Endothelial cell of umbilical vein (primary cell): ENCODE data around the gene GAK. TPM values are rescaled to one million over a fixed set of nuclear protein-coding genes. Genes with fewer than 3 reads are reported as not detected.

Experiments
- BruUV-seq: library from RNA; stranded (reverse); fragments of 400-500 nt; replicated peaks from 2 replicates; lab custom pipeline; 2021; lab: Mats Ljungman, UMichigan
- CTCF ChIA-PET: fragments of 300-600, 350-600 bp; sonication (Branson Sonifier 250); formaldehyde crosslinking; loops from one replicate; lab custom pipeline; 2021; ENCODE audit warnings: antibody characterized with exemption, inconsistent platforms; lab: Charles Lee
- POLR2A ChIA-PET: fragments of 300-600, 350-600 bp; sonication (Branson Sonifier 250); formaldehyde crosslinking; loops from one replicate; lab custom pipeline; 2021; ENCODE audit warnings: antibody characterized with exemption, inconsistent platforms; lab: Charles Lee
- DNase-seq: peaks from one replicate; pipeline ENCODE4 v3.0.0-alpha.2; 2011; ENCODE audit warnings: low read depth, low spot score
- FAIRE-seq: peaks from 2 replicates; lab custom pipeline; 2011; peaks lifted over from hg19 to GRCh38; lab: Jason Lieb, UNC
- H2AFZ ChIP-seq: 2 replicates; pipeline ENCODE4 v1.6.0; 2012; ENCODE audit warnings: low read depth, low read length, control low read depth, inconsistent platforms
- H3K27ac ChIP-seq: 2 replicates; pipeline ENCODE4 v1.5.1; 2011; ENCODE audit warnings: low read depth, mild to moderate bottlenecking, control low read depth, low read length, moderate library complexity; ENCODE audit not compliant: insufficient read depth
- H3K27me3 ChIP-seq, 2 experiments: 2 replicates each; pipeline versions ENCODE4 v1.6.0 to v1.6.1; 2011; ENCODE audit warnings: low read length in 2 of 2, mixed read lengths in 1 of 2; ENCODE audit not compliant: control insufficient read depth in 2 of 2, insufficient read depth in 2 of 2
- H3K36me3 ChIP-seq, 2 experiments: 2 replicates in 1 of 2; 3 replicates in 1 of 2; pipeline ENCODE4 v1.5.1; 2011; ENCODE audit warnings: low read length in 2 of 2, mild to moderate bottlenecking in 1 of 2, moderate library complexity in 1 of 2; ENCODE audit not compliant: control insufficient read depth in 2 of 2, insufficient read depth in 2 of 2; ENCODE audit errors: extremely low read depth in 1 of 2
- H3K4me1 ChIP-seq: 3 replicates; pipeline ENCODE4 v1.5.1; 2011; ENCODE audit warnings: mild to moderate bottlenecking, low read length; ENCODE audit not compliant: control insufficient read depth, insufficient read depth; ENCODE audit errors: extremely low read depth
- H3K4me2 ChIP-seq: 2 replicates; pipeline ENCODE4 v1.6.1; 2011; ENCODE audit warnings: low read length, control low read depth, mixed read lengths; ENCODE audit not compliant: insufficient read depth
- H3K4me3 ChIP-seq, 3 experiments: fragments of 200-600 bp in 1 of 3; sonication (generic), shearing (Covaris generic) in 1 of 3; replicated peaks in 1 of 3; 2 replicates each; pipeline ENCODE4 v1.5.1; 2011 to 2016; ENCODE audit warnings: control low read depth in 3 of 3, low read length in 3 of 3, mild to moderate bottlenecking in 2 of 3, inconsistent platforms in 1 of 3, low read depth in 1 of 3, moderate library complexity in 1 of 3; ENCODE audit not compliant: insufficient read depth in 1 of 3
- H3K79me2 ChIP-seq: 2 replicates; pipeline ENCODE4 v1.6.0; 2012; ENCODE audit warnings: low read length, inconsistent platforms; ENCODE audit not compliant: control insufficient read depth, insufficient read depth
- H3K9ac ChIP-seq: replicated peaks from 2 replicates; pipeline ENCODE3; 2011; ENCODE audit warnings: low read length, control low read depth; ENCODE audit not compliant: insufficient read depth; ENCODE audit errors: extremely low read depth
- H3K9me1 ChIP-seq: replicated peaks from 3 replicates; pipeline ENCODE4 v1.6.0; 2011; ENCODE audit warnings: mild to moderate bottlenecking, low read length; ENCODE audit not compliant: control insufficient read depth, insufficient read depth; ENCODE audit errors: extremely low read depth
- H3K9me3 ChIP-seq: replicated peaks from 2 replicates; pipeline ENCODE4 v1.5.1; 2012; ENCODE audit warnings: low read length, inconsistent platforms; ENCODE audit not compliant: control insufficient read depth, insufficient read depth
- H4K20me1 ChIP-seq: replicated peaks from 2 replicates; pipeline ENCODE3; 2011; ENCODE audit warnings: mild to moderate bottlenecking, low read length; ENCODE audit not compliant: control insufficient read depth, insufficient read depth; ENCODE audit errors: extremely low read depth
- CTCF ChIP-seq, 2 donors: IDR thresholded peaks; 1 replicate in 1 of 2; 2 replicates in 1 of 2; pipeline ENCODE4 v1.5.1; 2011; ENCODE audit warnings: low read length in 2 of 2, mild to moderate bottlenecking in 2 of 2, moderate library complexity in 2 of 2, control low read depth in 1 of 2, inconsistent platforms in 1 of 2, low read depth in 1 of 2; ENCODE audit not compliant: insufficient read depth in 1 of 2; ENCODE audit errors: extremely low read depth in 1 of 2
- FOS ChIP-seq: IDR thresholded peaks from 2 replicates; pipeline ENCODE4 v1.6.1; 2011; ENCODE audit warnings: mild to moderate bottlenecking, low read length, moderate library complexity, borderline replicate concordance; ENCODE audit not compliant: insufficient read depth
- GATA2 ChIP-seq: IDR thresholded peaks from 2 replicates; pipeline ENCODE4 v1.7.0; 2011; ENCODE audit warnings: low read depth, mild to moderate bottlenecking, moderate library complexity, mixed read lengths, low read length; ENCODE audit not compliant: insufficient read length, insufficient read depth
- JUN ChIP-seq: IDR thresholded peaks from 2 replicates; pipeline ENCODE4 v1.6.1; 2011; ENCODE audit warnings: borderline replicate concordance, low read depth; ENCODE audit not compliant: insufficient read length, insufficient read depth
- MAX ChIP-seq: IDR thresholded peaks from 2 replicates; pipeline ENCODE4 v1.6.1; 2011; ENCODE audit not compliant: insufficient read depth, insufficient read length
- dilution Hi-C: fragments of 300-500 bp; cut with MboI; formaldehyde crosslinking; loops from one replicate; pipeline ENCODE4 v1.15.0; 2019; ENCODE audit warnings: low sequenced_read_pairs; ENCODE audit not compliant: extremely low pct_ligation_motif_present
- intact Hi-C: fragments of 100-400 bp; cut with micrococcal nuclease; formaldehyde crosslinking; loops from one replicate; pipeline ENCODE4 v1.10.0; 2022
- polyA plus RNA-seq, 4 experiments: library from polyadenylated mRNA; depleted of rRNA in 3 of 4; stranded (reverse) in 3 of 4; unstranded in 1 of 4; fragments of >200 nt; gene quantifications; 2 replicates each; pipeline versions ENCODE4 v1.2.1 to v1.2.3, GENCODE V29; 2011 to 2012; ENCODE audit warnings: missing spikeins in 1 of 4
- total RNA-seq: library from RNA; stranded (reverse); gene quantifications from 2 replicates; pipeline ENCODE4 v1.2.3, GENCODE V29; 2021

The GAK gene
- total and polyA plus RNA-seq, 2 donors (not counting 3 experiments of a cell fraction or from before 2014, with no cell fraction given), result 49.6 to 109 TPM

- no peak for FAIRE-seq
- no peaks in the 10 kb centered on the region for H3K27me3 ChIP-seq
- DNase-seq, result no peak
These were observed 36.1 kb upstream of the GAK start for GRCh38 chr4:968221-968620.

More at GRCh38 chr4:968221-968620, 36.1 kb upstream of the GAK start:
- ChIA-PET CTCF (no interaction called here), POLR2A (no interaction called here)
- no peaks in the 10 kb centered on the region for H3K9me3 ChIP-seq
- dilution Hi-C loops, result no loop called here
- no peak overlapping the region for H3K4me2 ChIP-seq
- H3K9ac ChIP-seq, result no peak overlapping the region
- BruUV-seq, result no TSS peak
- no peaks in the 10 kb centered on the region for H4K20me1 ChIP-seq
- no peak for TF ChIP-seq GATA2
- no peak for TF ChIP-seq FOS
- TF ChIP-seq MAX, result no peak
- no peak for TF ChIP-seq CTCF (IDR thresholded peaks at IDR 0.05; ENCODE audit: extremely low read depth in 1 of 2, insufficient read depth in 1 of 2, low read depth in 1 of 2, low read length in 2 of 2)
- no peak for TF ChIP-seq JUN
- H3K9me1 ChIP-seq, result no peaks in the 10 kb centered on the region
- H3K79me2 ChIP-seq, result no peaks in the 10 kb centered on the region
- no peak overlapping the region for H2AFZ ChIP-seq
- H3K36me3 ChIP-seq, result peaks cover 0 to 16% of the 10 kb centered on the region in 2 experiments
- no peak overlapping the region for H3K27ac ChIP-seq
- peaks cover 11% of the 10 kb centered on the region for H3K4me1 ChIP-seq
- intact Hi-C loops, result no loop called here
- H3K4me3 ChIP-seq, result no peak overlapping the region
